Hematopoietic multipotent progenitor cell treated with erythropoietin and hydrocortisone succinate and interleukin-3 and kit ligand, for 15 days (in vitro differentiated cells): ENCODE results near the gene ST7.
A peak's percentile ranks its signal among the peaks of the same experiment; 100 is the strongest.

ENCODE experiments used
- DNase-seq: peaks from one replicate; pipeline ENCODE4 v3.0.0-alpha.2; 2015; ENCODE audit warnings: low spot score

The ST7 gene

DNA sequence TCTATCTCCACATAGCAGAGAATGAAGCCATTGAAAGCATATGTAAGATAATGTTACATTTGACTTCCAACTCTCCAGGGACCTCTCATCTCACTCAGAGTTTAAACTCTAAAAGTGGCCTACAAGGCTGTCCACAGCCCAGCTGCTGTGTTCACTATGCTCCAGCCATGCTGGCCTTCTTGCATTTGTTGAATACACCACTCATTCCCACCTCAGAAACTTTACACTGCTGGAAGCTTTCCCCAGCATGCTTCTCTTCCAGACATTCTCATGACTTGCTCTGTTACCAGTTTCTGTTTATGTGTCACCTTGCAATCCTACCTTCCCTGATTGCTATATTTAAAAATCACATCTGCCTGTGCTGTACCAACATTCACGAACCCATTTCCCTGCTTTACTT is 202.4 kb downstream of the ST7 start:
- no peak for DNase-seq

- peak; percentile 78 for DNase-seq
These were observed 204.2 kb downstream of the ST7 start for GRCh38 chr7:117157241-117158209.

- DNase-seq: no peak
These were observed 205.8 kb downstream of the ST7 start for GRCh38 chr7:117158941-117159697.

DNA sequence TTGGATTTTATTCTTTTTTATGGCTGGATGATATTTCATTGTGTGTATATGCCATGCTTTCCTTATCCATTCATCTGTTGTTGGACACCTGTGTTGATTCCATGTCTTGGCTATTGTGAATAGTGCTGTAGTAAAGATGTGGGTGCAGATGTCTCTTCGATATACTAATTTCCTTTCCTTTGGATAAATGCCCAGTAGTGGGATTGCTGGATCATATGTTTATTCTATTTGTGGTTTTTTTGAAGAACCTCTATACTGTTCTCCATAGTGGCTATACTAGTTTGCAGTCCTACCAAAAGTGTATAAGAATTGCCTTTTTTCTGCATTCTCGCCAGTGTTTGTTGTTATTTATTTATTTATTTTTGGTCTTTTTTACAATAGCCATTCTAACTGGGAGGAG is 209.8 kb downstream of the ST7 start:
- no peak for DNase-seq

- DNase-seq: no peak
These were observed 211.3 kb downstream of the ST7 start for GRCh38 chr7:117164620-117165019.

- DNase-seq: no peak
These were observed 212.4 kb downstream of the ST7 start for GRCh38 chr7:117165656-117166055.

GRCh38 chr7:117169907-117170306 is 216.6 kb downstream of the ST7 start:
- peak; percentile 72 for DNase-seq

GRCh38 chr7:117171106-117171505 is 217.8 kb downstream of the ST7 start:
- no peak for DNase-seq

- no peak for DNase-seq
These were observed 219.0 kb downstream of the ST7 start for GRCh38 chr7:117172283-117172682.

- no peak for DNase-seq
These were observed 219.9 kb downstream of the ST7 start for GRCh38 chr7:117173035-117173770.

DNA sequence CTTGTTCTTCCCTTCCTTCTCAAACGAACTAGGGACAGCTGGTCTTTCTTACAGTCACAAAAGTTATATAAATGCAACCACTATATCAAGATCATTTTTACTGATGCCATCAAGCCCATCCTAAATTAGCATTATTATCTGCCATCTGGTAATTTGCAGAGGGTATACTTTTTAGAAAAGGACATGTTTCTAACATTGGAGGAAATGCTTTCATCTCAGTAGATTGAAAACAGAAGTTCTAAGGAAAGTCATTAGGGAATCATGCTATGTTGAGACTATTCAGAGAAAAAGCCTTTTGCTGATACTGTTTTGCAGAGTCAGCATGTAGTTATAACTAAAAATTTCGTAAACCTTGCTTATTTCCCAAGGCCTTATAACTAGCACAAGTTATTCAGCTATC is 222.9 kb downstream of the ST7 start:
- DNase-seq: no peak

- no peak for DNase-seq
These were observed 225.3 kb downstream of the ST7 start for GRCh38 chr7:117178600-117178999.

- DNase-seq: no peak
These were observed 226.4 kb downstream of the ST7 start for GRCh38 chr7:117179701-117180100.

- no peak for DNase-seq
These were observed 230.4 kb downstream of the ST7 start for GRCh38 chr7:117183729-117184128.

GRCh38 chr7:117184367-117184766 is 231.1 kb downstream of the ST7 start:
- DNase-seq: no peak

- DNase-seq: no peak
These were observed 231.8 kb downstream of the ST7 start for GRCh38 chr7:117185124-117185523.

DNA sequence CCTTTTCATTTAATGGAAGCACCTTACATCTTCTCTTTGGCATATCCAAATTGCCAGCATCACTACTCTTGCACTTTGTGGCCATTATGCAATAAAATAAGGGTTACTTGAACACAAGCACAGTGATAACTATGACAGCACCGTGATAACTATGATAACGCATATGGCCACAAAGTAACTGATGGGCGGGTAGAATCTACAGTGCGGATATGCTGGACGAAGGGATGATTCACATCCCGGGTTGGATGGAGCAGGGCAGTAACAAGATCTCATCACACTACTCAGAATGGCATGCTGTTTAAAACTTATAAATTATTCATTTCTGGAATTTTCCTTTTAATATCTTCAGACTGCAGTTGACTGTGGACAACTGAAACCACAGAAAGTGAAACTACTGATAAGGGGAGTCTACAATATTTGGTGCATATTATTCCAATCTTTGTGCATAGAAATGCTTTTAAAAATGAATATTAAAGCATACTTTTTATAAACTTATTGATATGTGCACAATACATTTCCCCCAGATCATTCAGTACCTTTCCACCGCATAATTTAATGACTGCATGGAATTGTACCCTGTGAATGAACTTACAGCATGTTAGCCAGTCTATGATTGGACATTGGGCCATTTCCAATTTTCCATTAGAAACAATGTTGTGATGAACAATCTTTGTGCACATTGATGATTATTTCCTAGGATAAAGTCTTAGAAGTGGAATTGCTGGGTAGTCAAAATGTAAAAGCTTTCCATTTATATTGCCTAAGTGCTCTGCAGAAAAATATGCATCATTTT is 233.1 kb downstream of the ST7 start:
- peak; percentile 27 for DNase-seq

DNA sequence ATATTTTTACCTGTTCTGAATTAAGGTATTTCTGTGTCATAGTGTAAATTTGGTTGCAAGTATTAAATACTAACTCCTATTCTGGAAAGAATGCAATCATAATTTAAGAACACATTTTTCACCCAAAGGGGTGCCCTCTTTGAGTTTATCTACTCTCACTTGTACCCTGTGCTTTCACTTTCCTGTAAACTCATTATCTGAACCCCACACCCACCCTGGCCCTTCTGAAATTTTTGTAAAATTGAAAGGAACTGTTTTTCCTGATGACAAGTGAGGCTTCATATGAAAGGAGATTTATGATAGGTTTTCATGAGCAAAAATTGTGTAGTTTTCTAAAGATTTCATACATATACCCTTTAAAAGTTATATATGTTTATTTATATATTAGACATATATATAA is 235.1 kb downstream of the ST7 start:
- peak; percentile 62 for DNase-seq

DNA sequence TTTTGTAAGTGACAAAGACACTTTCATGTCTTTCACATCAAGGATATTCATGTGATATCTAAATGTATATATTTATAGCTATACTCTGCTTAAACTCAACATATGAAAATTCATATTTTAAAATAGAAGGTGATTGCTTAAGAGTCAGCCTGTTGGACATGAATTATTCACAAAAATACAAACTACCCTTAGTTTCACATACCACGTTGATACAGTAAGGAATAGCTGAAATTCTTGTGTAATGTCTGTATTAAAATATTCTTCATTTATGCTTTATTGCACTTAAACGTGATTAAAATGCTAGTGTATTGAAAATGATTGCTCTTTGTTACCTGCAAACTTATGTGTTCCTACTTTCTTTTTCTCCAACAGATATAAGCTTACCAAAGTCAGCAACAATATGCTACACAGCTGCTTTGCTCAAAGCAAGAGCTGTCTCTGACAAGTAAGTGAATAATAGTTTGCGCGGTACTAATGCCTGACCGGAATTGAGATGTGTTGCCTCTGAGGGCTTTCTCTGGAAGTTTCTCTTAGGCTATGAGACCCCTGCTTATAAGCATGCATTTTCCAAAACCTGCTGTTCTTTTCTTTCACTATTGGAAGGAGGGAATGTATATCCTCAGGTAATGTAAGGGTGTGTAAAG is 235.8 kb downstream of the ST7 start:
- DNase-seq: no peak

- no peak for DNase-seq
These were observed 236.8 kb downstream of the ST7 start for GRCh38 chr7:117190104-117190503.
